Measurements from ENCODE around the gene ADAMTS5. TPM values are rescaled to one million over a fixed set of nuclear protein-coding genes. Genes with fewer than 3 reads are reported as not detected.

The ADAMTS5 gene
- total and polyA plus RNA-seq, 2 donors (not counting 3 experiments of a cell fraction or from before 2014, with no cell fraction given) = not detected

- intact Hi-C loops (cut with micrococcal nuclease) (no loop called here), dilution Hi-C loops (cut with MboI; ENCODE audit: extremely low pct_ligation_motif_present, low sequenced_read_pairs) (no loop called here)
- Histone ChIP-seq H3K4me3 (replicated peaks in 1 of 3; ENCODE audit: insufficient read depth in 1 of 3, low read depth in 1 of 3, low read length in 3 of 3) (no peak overlapping the region), H3K4me2 (ENCODE audit: insufficient read depth, low read length) (no peak overlapping the region), H3K79me2 (ENCODE audit: control insufficient read depth, insufficient read depth, low read length) (no peaks in the 10 kb centered on the region), H3K9ac (replicated peaks; ENCODE audit: extremely low read depth, insufficient read depth, low read length) (no peak overlapping the region), H3K27me3 (ENCODE audit: control insufficient read depth in 2 of 2, insufficient read depth in 2 of 2, low read length in 2 of 2) (no peaks in the 10 kb centered on the region), H3K4me1 (ENCODE audit: control insufficient read depth, extremely low read depth, insufficient read depth, low read length) (no peaks in the 10 kb centered on the region), H3K27ac (ENCODE audit: insufficient read depth, low read depth, low read length) (no peak overlapping the region), H3K9me1 (replicated peaks; ENCODE audit: control insufficient read depth, extremely low read depth, insufficient read depth, low read length) (no peaks in the 10 kb centered on the region), H3K36me3 (ENCODE audit: control insufficient read depth in 2 of 2, extremely low read depth in 1 of 2, insufficient read depth in 2 of 2, low read length in 2 of 2) (no peaks in the 10 kb centered on the region), H3K9me3 (replicated peaks; ENCODE audit: control insufficient read depth, insufficient read depth, low read length) (no peaks in the 10 kb centered on the region), H4K20me1 (replicated peaks; ENCODE audit: control insufficient read depth, extremely low read depth, insufficient read depth, low read length) (no peaks in the 10 kb centered on the region), H2AFZ (ENCODE audit: low read depth, low read length) (no peak overlapping the region)
- DNase-seq (ENCODE audit: low read depth, low spot score) (no peak), FAIRE-seq (no peak)
- BruUV-seq (replicated peaks) = no TSS peak
- TF ChIP-seq POLR2A (IDR thresholded peaks at IDR 0.05; ENCODE audit: low read depth, low read length) (no peak), EZH2 (IDR thresholded peaks at IDR 0.05; ENCODE audit: borderline replicate concordance, low read depth, low read length, severe bottlenecking) (no peak), JUN (IDR thresholded peaks at IDR 0.05; ENCODE audit: borderline replicate concordance, insufficient read depth, insufficient read length, low read depth) (no peak), MYC (IDR thresholded peaks at IDR 0.05; ENCODE audit: low read depth, low read length) (no peak), FOS (IDR thresholded peaks at IDR 0.05; ENCODE audit: borderline replicate concordance, insufficient read depth, low read length) (no peak), GATA2 (IDR thresholded peaks at IDR 0.05; ENCODE audit: insufficient read depth, insufficient read length, low read depth, low read length) (no peak), POLR2AphosphoS5 (IDR thresholded peaks at IDR 0.05; ENCODE audit: insufficient read depth, low read depth, low read length) (no peak), CTCF (IDR thresholded peaks at IDR 0.05; ENCODE audit: extremely low read depth in 1 of 2, insufficient read depth in 1 of 2, low read depth in 1 of 2, low read length in 2 of 2) (no peak)
- TF ChIP-seq, protein P1, sequence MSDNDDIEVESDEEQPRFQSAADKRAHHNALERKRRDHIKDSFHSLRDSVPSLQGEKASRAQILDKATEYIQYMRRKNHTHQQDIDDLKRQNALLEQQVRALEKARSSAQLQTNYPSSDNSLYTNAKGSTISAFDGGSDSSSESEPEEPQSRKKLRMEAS (IDR thresholded peaks at IDR 0.05; ENCODE audit: insufficient read depth, insufficient read length) = no peak
- ChIA-PET POLR2A (no interaction called here), CTCF (no interaction called here)
Observed at GRCh38 chr21:26918323-26919079, 48.4 kb downstream of the ADAMTS5 start.
